ENCODE data around the gene MLNR.

Gene MLNR, protein sequence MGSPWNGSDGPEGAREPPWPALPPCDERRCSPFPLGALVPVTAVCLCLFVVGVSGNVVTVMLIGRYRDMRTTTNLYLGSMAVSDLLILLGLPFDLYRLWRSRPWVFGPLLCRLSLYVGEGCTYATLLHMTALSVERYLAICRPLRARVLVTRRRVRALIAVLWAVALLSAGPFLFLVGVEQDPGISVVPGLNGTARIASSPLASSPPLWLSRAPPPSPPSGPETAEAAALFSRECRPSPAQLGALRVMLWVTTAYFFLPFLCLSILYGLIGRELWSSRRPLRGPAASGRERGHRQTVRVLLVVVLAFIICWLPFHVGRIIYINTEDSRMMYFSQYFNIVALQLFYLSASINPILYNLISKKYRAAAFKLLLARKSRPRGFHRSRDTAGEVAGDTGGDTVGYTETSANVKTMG

DNA sequence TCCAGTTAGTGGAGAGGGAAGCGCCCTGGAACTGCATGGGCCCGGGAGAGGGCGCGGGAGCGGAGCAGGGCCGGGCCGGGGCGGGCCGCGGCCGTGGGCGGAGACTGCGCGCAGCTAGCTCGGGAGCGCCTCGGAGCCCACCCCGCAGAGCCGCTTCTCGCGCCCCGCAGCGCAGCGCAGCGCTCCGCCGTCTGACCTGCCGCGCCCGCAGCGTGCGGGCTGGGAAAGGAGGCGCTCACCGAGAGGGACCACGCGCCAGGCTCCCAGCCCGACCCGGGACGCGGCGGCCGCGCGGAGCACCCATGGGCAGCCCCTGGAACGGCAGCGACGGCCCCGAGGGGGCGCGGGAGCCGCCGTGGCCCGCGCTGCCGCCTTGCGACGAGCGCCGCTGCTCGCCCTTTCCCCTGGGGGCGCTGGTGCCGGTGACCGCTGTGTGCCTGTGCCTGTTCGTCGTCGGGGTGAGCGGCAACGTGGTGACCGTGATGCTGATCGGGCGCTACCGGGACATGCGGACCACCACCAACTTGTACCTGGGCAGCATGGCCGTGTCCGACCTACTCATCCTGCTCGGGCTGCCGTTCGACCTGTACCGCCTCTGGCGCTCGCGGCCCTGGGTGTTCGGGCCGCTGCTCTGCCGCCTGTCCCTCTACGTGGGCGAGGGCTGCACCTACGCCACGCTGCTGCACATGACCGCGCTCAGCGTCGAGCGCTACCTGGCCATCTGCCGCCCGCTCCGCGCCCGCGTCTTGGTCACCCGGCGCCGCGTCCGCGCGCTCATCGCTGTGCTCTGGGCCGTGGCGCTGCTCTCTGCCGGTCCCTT lies at the start of gene MLNR:
Gene MLNR (plus strand): TSS at position 303 of the 820 bp plus-strand sequence. CDS start 0 bp downstream, at position 303.
- DNase-seq = no peak

DNA sequence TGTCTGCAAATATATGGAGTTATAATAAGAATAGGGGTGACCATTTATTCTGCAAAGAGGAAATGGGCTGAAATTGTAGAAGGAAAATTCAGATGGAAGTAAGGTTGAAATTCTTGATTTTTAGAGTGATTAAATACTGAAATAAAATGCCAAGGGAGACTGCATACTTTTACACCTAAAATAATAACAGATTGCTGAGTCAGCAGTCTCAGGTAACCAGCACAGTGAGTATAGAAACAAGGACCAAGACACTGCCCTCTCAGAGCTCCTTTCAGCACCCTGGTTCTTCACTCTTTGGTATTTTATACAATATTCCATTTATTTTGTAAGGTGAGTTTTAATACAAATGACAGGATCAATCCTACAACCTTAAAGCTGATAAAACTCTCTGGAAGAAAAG lies 48.8 kb upstream of the MLNR start:
- no peak for DNase-seq

GRCh38 chr13:49183672-49184325 lies 36.3 kb upstream of the MLNR start:
- no peak for DNase-seq

GRCh38 chr13:49184621-49185020 lies 35.5 kb upstream of the MLNR start:
- DNase-seq = no peak

- no peak for DNase-seq
Measured at GRCh38 chr13:49185264-49185663, 34.9 kb upstream of the MLNR start.

- no peak for DNase-seq
Measured at GRCh38 chr13:49190901-49191300, 29.2 kb upstream of the MLNR start.

DNA sequence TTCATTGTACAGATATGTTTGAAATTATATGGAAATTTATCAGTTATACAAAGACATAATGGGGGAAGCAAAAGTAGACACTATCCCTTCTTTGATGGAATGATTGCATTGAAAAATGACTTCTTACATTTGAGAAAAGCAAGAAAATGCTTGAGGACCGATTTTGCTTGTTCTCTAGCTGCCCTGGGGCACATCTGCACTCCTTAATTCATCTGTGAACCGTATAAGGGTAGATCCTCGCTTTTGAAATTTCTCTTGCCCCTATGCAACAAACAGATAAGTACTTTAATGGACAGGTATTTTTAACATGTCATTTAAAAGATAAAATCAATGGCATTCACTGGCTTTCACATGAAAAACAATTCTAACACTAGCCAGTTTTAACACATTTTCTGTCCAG lies 13.5 kb upstream of the MLNR start:
- DNase-seq = no peak

DNA sequence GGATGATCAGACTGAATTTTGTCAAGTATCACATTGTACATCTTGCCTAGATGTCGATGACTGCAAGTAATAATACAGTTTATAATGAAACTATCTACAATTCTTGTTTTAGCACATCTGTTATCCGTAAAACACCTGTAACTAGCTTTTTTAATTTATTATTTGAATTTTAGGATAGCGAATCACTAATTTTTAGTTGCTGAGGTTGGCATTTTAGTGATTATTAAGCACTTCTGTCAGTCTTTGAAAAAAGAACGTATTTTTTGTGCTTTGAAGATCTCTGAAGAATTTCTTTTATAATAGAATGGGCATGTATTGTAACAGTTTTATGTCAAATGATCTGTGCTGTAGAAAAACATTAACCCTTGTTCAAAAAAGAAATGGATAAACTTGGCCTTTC lies 11.5 kb upstream of the MLNR start:
- no peak for DNase-seq

GRCh38 chr13:49210114-49210513 lies 10.0 kb upstream of the MLNR start:
- DNase-seq = no peak

DNA sequence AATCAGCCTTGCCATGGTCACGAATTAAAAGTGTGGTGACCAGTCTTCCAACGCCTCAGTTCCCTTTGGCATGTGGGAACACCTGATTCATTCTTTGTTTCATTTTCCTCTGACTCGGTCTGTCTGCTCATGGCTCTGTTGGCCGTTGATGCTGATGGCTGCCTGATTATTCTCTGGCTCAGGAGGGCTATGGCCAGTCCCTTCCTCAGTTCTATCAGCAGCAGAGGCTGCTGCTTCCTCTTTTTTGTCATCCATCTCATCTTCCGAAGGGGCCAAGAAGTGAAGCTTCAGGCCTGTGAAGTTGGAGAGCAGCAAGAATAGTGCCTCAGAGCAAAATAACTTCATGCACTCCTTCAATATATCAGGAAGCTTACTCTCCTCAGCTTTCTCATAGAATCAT lies 9.5 kb upstream of the MLNR start:
- no peak for DNase-seq

GRCh38 chr13:49213539-49213938 lies 6.6 kb upstream of the MLNR start:
- DNase-seq = no peak

DNA sequence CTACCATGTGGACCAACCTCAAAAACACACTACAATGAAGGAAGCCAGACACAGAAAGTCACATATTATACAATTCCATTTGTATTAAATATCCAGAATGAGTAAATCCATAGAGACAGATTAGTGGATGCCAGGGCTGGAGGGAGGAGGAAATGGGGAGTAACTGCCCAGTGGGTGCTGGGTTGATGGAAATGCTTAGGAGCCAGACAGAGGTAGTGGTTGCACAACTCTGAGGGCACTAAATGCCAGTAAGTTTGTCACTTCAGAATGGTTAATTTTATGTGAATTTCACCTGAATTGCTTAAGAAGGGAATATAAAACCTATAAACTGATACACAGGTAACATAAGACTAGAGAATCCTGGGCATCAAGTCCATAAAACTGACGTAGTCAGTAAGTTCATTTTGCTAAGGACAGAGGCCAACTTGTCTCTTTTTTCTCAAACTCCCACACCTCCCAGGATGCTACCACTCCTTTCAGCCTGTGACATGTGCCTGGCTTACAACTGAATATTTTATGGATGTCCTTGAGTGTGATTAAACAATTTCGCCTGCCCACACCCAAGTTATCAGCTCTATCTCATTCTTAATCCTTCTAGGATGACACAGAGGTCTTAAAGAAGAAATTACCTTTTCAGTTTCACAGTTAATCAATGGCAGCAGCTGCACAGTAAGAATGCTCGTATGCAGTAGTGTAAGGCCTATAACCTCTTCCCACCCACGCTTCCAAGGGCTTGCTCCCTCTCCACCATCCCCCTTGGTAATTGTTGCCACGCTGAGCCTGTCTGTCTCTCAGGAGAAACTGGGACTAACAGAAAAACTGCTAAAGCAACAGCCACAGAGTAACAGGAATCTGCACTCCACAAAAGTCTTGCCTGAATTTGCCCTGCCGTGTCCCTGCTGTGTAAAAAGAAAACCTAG lies 5.9 kb upstream of the MLNR start:
- DNase-seq = no peak

GRCh38 chr13:49214917-49215376 lies 5.2 kb upstream of the MLNR start:
- DNase-seq = no peak

GRCh38 chr13:49216334-49216733 lies 3.8 kb upstream of the MLNR start:
- no peak for DNase-seq

DNA sequence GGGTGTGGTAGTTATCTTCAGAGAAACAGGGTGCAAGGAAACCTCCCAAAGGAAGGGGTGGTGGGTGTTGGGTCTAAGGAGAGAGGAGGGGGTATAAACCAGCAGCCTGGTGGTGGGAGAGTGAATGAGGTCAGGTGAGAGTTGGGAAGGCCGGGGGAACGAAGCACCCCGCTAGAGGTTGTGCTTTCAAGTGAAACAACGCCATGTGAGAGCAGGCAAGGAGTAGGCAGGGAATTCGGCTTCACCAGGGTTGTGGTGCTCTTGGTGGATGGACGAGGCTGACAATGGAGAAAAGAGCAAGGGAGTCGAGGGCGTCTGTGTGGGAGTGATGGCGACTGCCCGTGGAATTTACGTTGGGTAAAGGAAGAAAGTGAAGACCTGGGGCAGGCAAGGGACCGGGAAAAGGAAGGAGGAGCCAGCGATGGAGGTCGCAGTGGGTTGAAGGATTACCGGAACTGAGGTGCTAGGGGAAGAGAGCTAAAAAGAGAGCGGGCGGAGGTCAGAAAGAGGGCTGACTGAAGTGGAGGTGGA lies 2.1 kb upstream of the MLNR start:
- no peak for DNase-seq

DNA sequence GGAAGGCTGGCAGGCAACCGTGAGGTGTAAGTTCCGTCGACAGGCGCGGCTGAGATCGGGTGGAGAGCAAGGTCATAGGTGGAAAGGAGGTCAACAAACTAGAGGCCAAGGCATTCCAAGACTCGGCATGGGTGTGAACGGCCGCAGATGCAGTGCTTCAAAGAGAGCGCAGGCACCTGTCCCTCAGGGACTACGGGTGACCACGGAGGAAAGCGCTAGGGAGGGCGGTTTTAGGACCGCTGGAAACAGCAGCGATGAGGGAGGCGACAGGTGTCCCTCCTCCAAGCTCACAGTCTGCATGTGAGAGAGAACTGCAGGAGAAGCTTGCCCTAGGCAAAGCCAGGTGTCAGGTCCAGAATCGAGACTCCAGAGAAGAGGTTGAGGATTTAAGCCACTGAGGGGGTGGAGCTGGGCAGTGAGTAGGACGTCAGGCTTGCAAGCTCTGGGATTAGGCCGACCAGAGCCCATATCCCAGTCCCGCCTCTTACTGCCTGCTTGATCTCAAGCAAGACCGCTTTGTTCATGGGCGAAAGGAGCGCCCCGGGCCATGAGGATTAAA lies 1.6 kb upstream of the MLNR start:
- DNase-seq = no peak

- no peak for DNase-seq
Measured at GRCh38 chr13:49219647-49220035, 497 bp upstream of the MLNR start.

- DNase-seq = no peak
Measured at GRCh38 chr13:49220856-49221589, 885 bp downstream of the MLNR start.

GRCh38 chr13:49221590-49221965 lies 1.4 kb downstream of the MLNR start:
- no peak for DNase-seq

GRCh38 chr13:49225223-49226042 lies 5.3 kb downstream of the MLNR start:
- no peak for DNase-seq
